NCI-H345 treated with DMSO at 0.1 percent for 48 hours (cell line): ENCODE results near the gene ARF4.
"Not testable (repeated sequence)": the region's sequence is repeated elsewhere in the genome, so short reads cannot be mapped to it uniquely, and the experiment has no call there.

Source experiments
- DNase-seq: peaks from one replicate; lab custom pipeline; 2025; ENCODE audit not compliant: unreplicated experiment; lab: John Stamatoyannopoulos, UW

ARF4 gene

DNA sequence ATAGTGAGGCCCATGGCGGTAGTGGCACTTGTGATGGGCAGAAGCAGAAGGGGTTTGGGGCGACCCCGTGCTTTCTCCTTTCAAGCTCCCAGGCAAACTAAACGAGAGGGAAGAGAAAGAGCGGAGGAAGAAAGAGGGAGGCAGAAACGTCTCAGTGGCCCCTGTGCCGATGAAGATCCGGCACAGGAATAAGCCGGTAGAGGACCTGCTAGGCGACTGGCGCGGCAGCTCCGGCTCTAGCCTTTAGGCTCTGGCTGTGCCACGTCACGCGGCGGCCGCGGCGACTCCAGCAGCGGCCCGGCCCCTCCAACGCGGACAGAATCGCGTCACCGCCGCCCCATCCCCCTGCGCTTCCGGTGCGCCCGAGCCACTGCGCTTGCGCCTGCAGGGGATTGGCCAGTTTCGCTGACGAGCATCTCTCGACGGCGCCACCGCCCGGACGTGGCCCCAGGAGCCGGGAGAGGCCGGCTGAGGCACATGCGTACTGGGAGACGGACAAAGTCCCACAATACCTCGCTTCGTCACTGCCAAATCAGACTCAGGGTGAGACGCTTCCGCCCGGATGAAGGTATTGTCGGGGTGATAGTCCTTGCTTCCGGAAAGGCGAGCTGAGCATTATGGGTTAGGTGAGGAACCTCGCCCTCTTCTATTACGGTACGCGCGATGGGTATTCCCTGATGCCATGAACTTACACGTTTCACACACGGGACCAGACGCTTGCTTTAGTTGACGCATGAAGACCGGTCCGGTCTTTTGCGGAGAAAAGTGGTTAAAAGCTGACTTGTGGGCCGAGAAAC, at the start of gene ARF4:
TSS of gene ARF4 (minus strand) at position 218 of the 797 bp plus-strand sequence. CDS start at position 14, 204 bp downstream.
- DNase-seq: peak; percentile 91

DNA sequence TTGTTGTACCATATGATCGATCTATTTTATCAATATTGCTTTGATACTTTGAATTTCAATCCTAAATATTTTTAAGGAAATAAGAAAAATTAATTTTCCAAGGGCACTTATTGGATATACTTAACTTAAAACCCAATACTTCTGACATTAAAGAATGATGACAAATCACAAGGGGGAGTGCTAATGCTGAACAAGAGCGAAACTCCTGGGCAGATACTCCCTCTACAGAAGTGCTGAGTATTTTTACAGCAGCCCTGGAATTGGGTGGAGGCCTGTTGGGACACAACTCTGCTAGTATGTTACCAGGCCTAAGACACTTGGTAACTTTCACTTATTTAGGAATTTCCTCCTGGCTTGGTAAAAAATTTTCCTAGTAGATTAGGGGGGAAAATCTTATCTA, 49.6 kb upstream of the ARF4 start:
- DNase-seq: no peak

DNA sequence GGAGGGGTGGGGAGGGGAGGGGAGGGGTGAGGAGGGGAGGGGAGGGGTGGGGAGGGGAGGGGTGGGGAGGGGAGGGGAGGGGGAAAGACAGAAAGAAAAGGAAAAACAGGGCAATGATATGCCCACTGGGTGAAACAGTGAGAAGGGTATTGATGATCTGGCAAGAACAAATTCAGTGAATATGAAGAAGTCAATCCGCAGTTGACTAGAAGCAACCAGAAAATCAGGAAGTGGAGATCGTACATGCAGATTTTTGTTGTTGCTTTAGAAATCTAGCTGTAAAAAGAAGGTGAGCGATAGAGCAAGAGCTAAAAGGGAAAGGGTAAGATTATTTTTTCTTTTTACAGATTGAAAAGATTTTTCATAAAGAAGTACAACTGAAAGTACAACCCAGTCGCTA, 47.6 kb upstream of the ARF4 start:
- no peak for DNase-seq

DNA sequence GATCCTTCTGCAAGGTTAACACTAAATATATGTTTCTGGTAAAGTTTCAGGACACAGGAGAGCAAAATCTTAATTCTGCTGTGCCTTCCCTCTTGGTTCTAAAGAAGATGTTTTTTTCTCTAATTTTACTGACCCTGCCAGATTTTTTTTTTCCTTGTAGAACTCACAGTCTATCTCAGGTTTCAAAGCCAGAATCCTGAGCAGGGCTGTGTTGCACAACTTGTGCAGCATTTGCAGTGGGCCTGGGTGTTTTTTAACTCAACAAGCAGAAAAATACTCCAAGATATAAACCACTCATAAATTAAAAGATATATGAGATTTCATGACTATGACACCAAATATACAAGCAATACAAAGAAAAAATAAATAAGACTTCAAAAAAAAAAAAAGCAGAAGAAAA, 40.2 kb upstream of the ARF4 start:
- no peak for DNase-seq

DNA sequence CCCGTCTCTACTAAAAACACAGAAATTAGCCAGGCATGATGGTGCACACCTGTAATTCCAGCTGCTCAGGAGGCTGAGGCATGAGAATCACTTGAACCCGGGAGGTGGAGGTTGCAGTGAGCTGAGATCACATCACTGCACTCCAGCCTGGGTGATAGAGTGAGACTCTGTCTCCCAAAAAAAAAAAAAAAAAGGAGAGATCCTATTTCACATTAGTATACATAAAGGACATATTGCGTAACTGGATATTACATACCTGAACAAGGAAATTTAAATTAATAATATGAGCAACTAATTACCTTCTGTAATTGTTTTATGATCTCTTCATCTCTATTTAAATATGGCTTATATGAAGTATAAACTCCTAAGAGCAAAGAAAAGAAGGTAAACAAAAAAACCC, 37.1 kb upstream of the ARF4 start:
- DNase-seq: not testable (repeated sequence)

DNA sequence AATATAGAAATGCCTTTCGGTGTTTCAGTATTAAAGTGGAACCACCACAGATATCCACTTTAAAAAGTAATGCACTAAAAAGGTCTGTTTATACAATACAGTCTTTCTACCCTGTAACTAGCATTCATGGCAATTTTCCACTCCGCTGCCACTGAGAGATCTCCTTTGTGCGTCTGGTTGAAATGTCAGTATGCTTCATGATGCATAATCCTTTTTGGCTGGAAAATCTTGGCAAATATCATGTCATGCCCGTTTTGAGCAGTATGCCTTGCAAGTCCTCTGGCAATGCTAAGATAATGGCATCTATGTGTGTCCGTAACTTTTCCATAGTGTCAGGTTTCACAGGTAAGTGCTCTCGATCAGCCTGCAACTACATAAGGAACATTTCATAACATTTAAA, 30.8 kb upstream of the ARF4 start:
- no peak for DNase-seq

DNA sequence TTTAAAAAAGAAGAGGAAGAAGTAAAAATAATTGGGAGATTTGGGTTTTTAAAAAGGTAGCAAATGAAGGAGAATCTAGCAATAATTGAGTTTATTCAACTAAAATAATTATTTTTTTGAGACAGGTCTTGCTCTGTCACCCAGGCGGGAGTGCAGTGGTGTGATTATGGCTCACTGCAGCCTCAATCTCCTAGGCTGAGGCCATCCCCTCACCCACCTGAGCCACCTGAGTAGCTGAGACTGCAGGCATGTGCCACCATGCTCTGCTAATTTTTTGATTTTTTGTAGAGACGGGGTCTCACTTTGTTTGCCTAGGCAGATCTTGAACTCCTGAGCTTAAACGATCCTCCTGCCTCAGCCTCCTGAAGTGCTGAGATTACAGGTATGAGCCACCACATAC, 27.7 kb upstream of the ARF4 start:
- DNase-seq: no peak

DNA sequence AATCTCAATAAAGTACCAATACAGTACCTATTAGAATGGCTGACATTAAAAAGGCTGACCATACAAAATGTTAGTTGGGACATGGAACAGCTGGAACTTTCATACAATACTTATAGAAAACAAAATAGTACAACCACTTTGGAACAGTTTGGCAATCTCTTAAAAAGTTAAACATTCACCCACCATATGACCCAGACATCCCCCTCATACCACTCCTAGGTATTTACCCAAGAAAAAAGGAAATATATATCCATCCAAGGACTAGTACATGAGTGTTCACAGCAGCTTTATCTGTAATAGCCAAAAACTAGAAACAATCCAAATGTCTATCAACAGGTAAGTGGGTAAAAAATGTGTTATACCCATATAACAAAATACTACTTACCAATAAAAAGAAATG, 25.2 kb upstream of the ARF4 start:
- DNase-seq: no peak

GRCh38 chr3:57617739-57618138, 20.6 kb upstream of the ARF4 start:
- DNase-seq: no peak

GRCh38 chr3:57616233-57616632, 19.1 kb upstream of the ARF4 start:
- DNase-seq: no peak

DNA sequence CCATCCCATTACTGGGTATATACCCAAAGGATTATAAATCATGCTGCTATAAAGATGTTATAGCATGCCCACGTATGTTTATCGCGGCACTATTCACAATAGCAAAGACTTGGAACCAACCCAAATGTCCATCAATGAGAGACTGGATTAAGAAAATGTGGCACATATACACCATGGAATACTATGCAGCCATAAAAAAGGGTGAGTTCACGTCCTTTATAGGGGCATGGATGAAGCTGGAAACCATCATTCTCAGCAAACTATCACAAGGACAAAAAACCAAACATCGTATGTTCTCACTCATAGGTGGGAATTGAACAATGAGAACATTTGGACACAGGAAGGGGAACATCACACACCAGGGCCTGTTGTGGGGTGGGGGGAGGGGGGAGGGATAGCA, 14.7 kb upstream of the ARF4 start:
- DNase-seq: not testable (repeated sequence)

GRCh38 chr3:57605683-57606082, 8.5 kb upstream of the ARF4 start:
- no peak for DNase-seq

- no peak for DNase-seq
Measured at GRCh38 chr3:57604971-57605370, 7.8 kb upstream of the ARF4 start.

GRCh38 chr3:57600195-57600594, 3.1 kb upstream of the ARF4 start:
- no peak for DNase-seq

GRCh38 chr3:57598765-57599360, 1.7 kb upstream of the ARF4 start:
- DNase-seq: no peak

DNA sequence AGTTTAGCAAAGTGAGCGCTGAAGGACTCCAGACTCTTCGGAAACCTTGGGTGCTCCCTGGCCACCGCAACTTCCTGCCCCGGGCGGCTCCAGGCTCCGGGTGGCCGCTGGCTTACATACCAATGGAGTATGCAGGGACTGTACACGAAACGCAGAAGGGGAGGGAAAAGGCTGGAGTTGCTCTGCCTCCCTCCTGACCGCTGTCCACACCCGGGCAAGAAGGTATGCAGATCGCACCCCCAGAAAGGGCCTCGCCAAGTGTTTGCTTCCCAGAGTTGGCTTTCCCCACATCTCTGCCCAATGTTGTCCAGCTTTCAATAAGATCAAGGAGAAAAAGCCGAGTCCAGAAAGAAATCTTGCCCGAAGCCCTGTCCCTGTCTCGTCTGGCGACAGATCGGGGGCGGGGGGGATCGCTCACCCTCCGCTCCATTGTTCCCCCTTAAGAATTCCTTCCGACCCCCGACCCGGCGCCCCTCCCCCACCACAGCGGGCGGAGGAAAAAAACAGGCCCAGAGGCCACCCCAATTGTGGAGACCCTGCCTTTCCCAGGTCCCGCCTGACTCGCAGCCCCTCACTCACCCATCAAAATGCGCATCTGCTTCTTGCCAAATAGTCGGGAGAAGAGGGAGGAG, 533 bp downstream of the ARF4 start:
- no peak for DNase-seq

- no peak for DNase-seq
Measured at GRCh38 chr3:57594576-57594975, 2.6 kb downstream of the ARF4 start.

GRCh38 chr3:57594144-57594543, 3.0 kb downstream of the ARF4 start:
- no peak for DNase-seq

GRCh38 chr3:57592306-57592705, 4.8 kb downstream of the ARF4 start:
- DNase-seq: no peak

- no peak for DNase-seq
Measured at GRCh38 chr3:57587905-57588304, 9.2 kb downstream of the ARF4 start.

- no peak for DNase-seq
Measured at GRCh38 chr3:57586778-57587177, 10.4 kb downstream of the ARF4 start.

GRCh38 chr3:57583544-57583943, 13.6 kb downstream of the ARF4 start:
- DNase-seq: no peak
